LNCAP (cell line): ENCODE measurements around the gene SH3RF3.

Source experiments
- TF ChIP-seq, protein P1 (sequence below): fragments of 450-650 bp; IDR thresholded peaks from 2 replicates; pipeline ENCODE4 v1.5.1; 2017; ENCODE audit warnings: mild to moderate bottlenecking

Gene SH3RF3

GRCh38 chr2:109222825-109223471 lies 93.9 kb downstream of the SH3RF3 start:
- TF ChIP-seq, protein P1, sequence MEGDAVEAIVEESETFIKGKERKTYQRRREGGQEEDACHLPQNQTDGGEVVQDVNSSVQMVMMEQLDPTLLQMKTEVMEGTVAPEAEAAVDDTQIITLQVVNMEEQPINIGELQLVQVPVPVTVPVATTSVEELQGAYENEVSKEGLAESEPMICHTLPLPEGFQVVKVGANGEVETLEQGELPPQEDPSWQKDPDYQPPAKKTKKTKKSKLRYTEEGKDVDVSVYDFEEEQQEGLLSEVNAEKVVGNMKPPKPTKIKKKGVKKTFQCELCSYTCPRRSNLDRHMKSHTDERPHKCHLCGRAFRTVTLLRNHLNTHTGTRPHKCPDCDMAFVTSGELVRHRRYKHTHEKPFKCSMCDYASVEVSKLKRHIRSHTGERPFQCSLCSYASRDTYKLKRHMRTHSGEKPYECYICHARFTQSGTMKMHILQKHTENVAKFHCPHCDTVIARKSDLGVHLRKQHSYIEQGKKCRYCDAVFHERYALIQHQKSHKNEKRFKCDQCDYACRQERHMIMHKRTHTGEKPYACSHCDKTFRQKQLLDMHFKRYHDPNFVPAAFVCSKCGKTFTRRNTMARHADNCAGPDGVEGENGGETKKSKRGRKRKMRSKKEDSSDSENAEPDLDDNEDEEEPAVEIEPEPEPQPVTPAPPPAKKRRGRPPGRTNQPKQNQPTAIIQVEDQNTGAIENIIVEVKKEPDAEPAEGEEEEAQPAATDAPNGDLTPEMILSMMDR: no peak

DNA sequence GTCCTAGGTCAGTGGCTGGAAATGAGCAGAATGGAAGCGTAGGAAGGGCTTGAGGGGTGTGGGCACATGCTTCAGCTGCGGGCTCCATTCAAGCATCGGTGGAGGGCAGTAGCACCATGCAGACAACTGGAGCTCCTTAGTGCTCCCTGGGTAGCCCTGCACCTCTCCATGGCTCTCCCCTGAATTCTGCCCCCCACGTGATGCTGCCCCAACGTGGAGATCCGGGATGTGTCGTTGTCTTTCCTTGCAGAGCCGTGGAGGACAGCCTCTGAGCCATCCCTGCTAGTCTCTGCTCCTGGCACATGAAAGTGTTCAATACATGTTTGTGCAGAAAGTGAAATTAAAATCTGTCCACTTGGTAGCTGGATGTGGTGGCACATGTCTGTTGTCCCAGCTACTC lies 94.5 kb downstream of the SH3RF3 start:
- TF ChIP-seq, protein P1: no peak

GRCh38 chr2:109225170-109225782 lies 96.3 kb downstream of the SH3RF3 start:
- TF ChIP-seq, protein P1: no peak

DNA sequence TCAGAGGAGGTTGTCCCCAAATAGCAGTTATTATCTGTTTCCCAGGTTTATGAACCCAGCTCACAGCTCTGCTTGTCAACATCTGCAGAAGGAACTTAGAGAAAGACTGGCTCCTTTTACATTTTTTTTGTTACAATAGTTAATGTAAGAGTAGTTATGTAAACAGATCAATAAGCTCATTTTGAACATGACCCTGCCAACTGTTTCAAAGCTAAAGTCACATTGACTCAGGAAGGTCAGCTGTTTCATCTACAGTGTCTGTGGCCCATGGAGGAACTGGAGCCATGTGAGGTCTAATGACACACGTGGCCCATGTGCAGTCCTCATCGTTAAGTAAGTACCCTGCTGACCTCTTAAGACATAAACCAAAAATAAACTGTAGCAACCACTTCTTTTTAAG lies 97.1 kb downstream of the SH3RF3 start:
- TF ChIP-seq, protein P1: no peak

DNA sequence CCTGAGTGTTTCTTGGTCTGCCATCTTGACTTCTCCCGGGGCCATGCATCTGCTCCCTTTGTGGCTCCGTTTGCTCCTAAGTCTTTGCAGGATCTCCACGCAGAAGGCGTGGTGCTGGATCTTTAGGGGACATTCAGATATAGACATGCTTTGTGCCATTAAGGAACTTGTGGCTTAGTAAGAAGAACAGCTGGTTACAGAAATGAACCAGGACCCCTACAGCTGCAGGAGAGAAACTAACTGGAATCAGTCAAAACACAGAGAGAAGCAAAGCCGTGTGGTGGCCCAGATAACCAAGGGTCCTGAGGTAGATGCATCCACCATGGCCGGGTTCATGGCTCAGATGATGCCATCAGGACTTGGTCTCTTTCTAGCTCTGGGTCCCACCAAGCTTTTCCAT lies 97.6 kb downstream of the SH3RF3 start:
- TF ChIP-seq, protein P1: no peak

- TF ChIP-seq, protein P1: no peak
These were observed 100.2 kb downstream of the SH3RF3 start for GRCh38 chr2:109229094-109229675.

- TF ChIP-seq, protein P1: no peak
These were observed 102.0 kb downstream of the SH3RF3 start for GRCh38 chr2:109230941-109231420.
